NT2/D1 (cell line): Measurements from ENCODE around the gene TNRC6C.

ENCODE experiments used
- DNase-seq: peaks from one replicate; pipeline ENCODE4 v3.0.0-alpha.2; 2011; ENCODE audit warnings: low read depth, low spot score
- H3K27me3 ChIP-seq: 2 replicates; pipeline ENCODE4 v1.6.0; 2011; ENCODE audit warnings: mild to moderate bottlenecking; ENCODE audit not compliant: insufficient read length, insufficient read depth
- H3K36me3 ChIP-seq: 2 replicates; pipeline ENCODE4 v1.6.1; 2011; ENCODE audit warnings: mild to moderate bottlenecking, low read length, mixed read lengths; ENCODE audit not compliant: insufficient read depth, insufficient read length
- H3K4me1 ChIP-seq: 2 replicates; pipeline ENCODE4 v1.5.1; 2011; ENCODE audit not compliant: insufficient read depth, insufficient read length
- H3K4me3 ChIP-seq: 2 replicates; pipeline ENCODE4 v1.5.1; 2011; ENCODE audit warnings: low read depth; ENCODE audit not compliant: insufficient read length
- H3K9ac ChIP-seq: 2 replicates; pipeline ENCODE4 v1.6.0; 2011; ENCODE audit warnings: low read depth; ENCODE audit not compliant: insufficient read length
- H3K9me3 ChIP-seq: 2 replicates; pipeline ENCODE4 v1.5.1; 2011; ENCODE audit warnings: mild to moderate bottlenecking, low read length; ENCODE audit not compliant: insufficient read depth
- SUZ12 ChIP-seq: IDR thresholded peaks from 2 replicates; pipeline ENCODE4 v1.6.1; 2011; ENCODE audit not compliant: insufficient read length, insufficient read depth; ENCODE audit errors: extremely low read depth
- YY1 ChIP-seq: IDR thresholded peaks from 2 replicates; pipeline ENCODE4 v1.6.1; 2011; ENCODE audit not compliant: insufficient read length, insufficient read depth
- ZNF274 ChIP-seq: IDR thresholded peaks from 2 replicates; pipeline ENCODE4 v1.6.1; 2011; ENCODE audit warnings: mild to moderate bottlenecking, low read depth, low read length

TNRC6C gene

DNA sequence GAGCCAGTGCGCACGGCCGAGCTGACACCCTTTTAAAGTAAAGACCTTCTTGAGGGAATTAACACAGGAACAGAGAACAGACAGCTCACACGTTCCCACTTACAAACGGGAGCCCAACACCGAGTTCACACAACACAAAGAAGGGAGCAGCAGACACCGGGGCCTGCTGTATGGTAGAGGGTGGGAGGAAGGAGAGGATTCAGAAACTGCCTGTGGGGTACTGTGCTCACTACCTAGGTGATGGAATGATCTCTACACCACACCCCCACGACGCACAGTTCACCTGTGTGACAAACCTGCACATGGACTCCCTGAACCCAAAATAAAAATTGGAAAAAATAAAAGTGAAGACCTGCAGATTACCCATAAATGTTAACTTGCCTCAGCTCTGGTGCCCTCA lies 137.6 kb downstream of the TNRC6C start:
- Histone ChIP-seq H3K4me3 (no peak overlapping the region), H3K4me1 (no peaks in the 10 kb centered on the region), H3K9me3 (peaks cover 24% of the 10 kb centered on the region; the same call in 1 of the 2 replicates), H3K36me3 (peaks cover 74% of the 10 kb centered on the region), H3K9ac (no peak overlapping the region), H3K27me3 (no peaks in the 10 kb centered on the region)
- no peak for DNase-seq
- TF ChIP-seq SUZ12 (no peak), ZNF274 (no peak), YY1 (no peak)

DNA sequence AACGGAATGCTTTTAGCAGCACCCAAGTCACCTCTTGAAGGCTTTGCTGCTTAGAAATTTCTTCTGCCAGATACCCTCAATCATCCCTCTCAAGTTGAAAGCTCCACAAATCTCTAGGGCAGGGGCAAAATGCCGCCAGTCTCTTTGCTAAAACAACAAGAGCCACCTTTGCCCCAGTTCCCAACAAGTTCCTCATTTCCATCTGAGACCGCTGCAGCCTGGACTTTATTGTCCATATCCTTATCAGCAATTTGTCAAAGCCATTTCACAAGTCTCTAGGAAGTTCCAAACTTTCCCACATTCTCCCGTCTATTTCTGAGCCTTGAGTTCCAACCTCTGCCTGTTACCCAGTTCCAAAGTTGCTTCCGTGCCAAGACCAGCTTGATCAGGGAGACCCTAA lies 142.6 kb downstream of the TNRC6C start:
- H3K36me3 ChIP-seq: peaks cover 68% of the 10 kb centered on the region
- peaks cover 38% of the 10 kb centered on the region; the same call in 1 of the 2 replicates for H3K9me3 ChIP-seq
- DNase-seq: no peak
- no peak overlapping the region for H3K9ac ChIP-seq
- H3K4me3 ChIP-seq: no peak overlapping the region
- H3K4me1 ChIP-seq: no peaks in the 10 kb centered on the region
- no peaks in the 10 kb centered on the region for H3K27me3 ChIP-seq
- TF ChIP-seq SUZ12: no peak

DNA sequence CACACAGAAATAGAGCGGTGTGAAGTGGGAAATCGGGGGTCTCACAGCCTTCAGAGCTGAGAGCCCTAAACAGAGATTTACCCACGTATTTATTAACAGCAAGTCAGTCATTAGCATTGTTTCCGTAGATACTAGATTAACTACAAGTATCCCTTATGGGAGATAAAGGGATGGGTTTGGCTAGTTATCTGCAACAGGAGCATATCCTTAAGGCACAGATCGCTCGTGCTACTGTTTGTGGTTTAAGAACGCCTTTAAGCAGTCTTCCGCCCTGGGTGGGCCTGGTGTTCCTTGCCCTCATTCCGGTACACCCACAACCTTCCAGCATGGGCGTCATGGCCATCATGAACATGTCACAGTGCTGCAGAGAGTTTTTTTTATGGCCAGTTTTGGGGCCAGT lies 143.0 kb downstream of the TNRC6C start:
- H3K27me3 ChIP-seq: no peaks in the 10 kb centered on the region
- TF ChIP-seq ZNF274 (no peak), YY1 (no peak), SUZ12 (no peak)
- H3K4me3 ChIP-seq: no peak overlapping the region
- peaks cover 65% of the 10 kb centered on the region for H3K36me3 ChIP-seq
- no peaks in the 10 kb centered on the region for H3K4me1 ChIP-seq
- peaks cover 38% of the 10 kb centered on the region; the same call in 1 of the 2 replicates for H3K9me3 ChIP-seq
- no peak for DNase-seq
- H3K9ac ChIP-seq: no peak overlapping the region

GRCh38 chr17:78103311-78103710 lies 144.8 kb downstream of the TNRC6C start:
- H3K36me3 ChIP-seq: peaks cover 62% of the 10 kb centered on the region
- H3K4me1 ChIP-seq: no peaks in the 10 kb centered on the region
- H3K9ac ChIP-seq: no peak overlapping the region
- peaks cover 38% of the 10 kb centered on the region; the same call in 1 of the 2 replicates for H3K9me3 ChIP-seq
- no peak for DNase-seq
- no peaks in the 10 kb centered on the region for H3K27me3 ChIP-seq
- TF ChIP-seq SUZ12 (no peak), YY1 (no peak), ZNF274 (no peak)
- no peak overlapping the region for H3K4me3 ChIP-seq

DNA sequence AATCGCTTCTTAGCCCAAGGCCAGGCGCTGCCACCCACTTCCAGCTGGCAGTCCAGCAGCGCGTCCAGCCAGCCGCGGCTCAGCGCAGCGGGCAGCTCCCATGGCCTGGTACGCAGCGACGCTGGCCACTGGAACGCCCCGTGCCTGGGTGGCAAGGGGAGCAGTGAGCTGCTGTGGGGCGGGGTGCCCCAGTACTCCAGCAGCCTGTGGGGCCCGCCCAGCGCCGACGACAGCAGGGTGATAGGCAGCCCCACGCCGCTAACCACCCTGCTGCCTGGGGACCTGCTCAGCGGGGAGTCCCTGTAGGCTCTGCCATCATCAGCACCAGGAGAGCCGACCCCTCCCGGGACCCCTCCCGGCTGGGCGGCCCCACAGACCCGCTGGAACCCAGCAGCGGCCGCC lies 146.0 kb downstream of the TNRC6C start:
- DNase-seq: no peak
- no peaks in the 10 kb centered on the region for H3K27me3 ChIP-seq
- peaks cover 27% of the 10 kb centered on the region; the same call in 1 of the 2 replicates for H3K9me3 ChIP-seq
- H3K9ac ChIP-seq: no peak overlapping the region
- H3K36me3 ChIP-seq: peaks cover 63% of the 10 kb centered on the region
- peaks cover 4% of the 10 kb centered on the region for H3K4me1 ChIP-seq
- H3K4me3 ChIP-seq: no peak overlapping the region
- TF ChIP-seq YY1 (no peak), ZNF274 (no peak), SUZ12 (no peak)

GRCh38 chr17:78105101-78105500 lies 146.6 kb downstream of the TNRC6C start:
- no peaks in the 10 kb centered on the region for H3K27me3 ChIP-seq
- no peak for TF ChIP-seq ZNF274
- peaks cover 61% of the 10 kb centered on the region for H3K36me3 ChIP-seq
- peaks cover 22% of the 10 kb centered on the region; the same call in 1 of the 2 replicates for H3K9me3 ChIP-seq
- no peak overlapping the region for H3K4me3 ChIP-seq
- no peak for DNase-seq
- no peak overlapping the region for H3K9ac ChIP-seq
- peaks cover 4% of the 10 kb centered on the region for H3K4me1 ChIP-seq

GRCh38 chr17:78105551-78105950 lies 147.0 kb downstream of the TNRC6C start:
- peaks cover 18% of the 10 kb centered on the region; the same call in 1 of the 2 replicates for H3K9me3 ChIP-seq
- H3K4me3 ChIP-seq: no peak overlapping the region
- peaks cover 61% of the 10 kb centered on the region for H3K36me3 ChIP-seq
- DNase-seq: no peak
- no peaks in the 10 kb centered on the region for H3K27me3 ChIP-seq
- H3K9ac ChIP-seq: no peak overlapping the region
- peaks cover 4% of the 10 kb centered on the region for H3K4me1 ChIP-seq
- TF ChIP-seq YY1 (no peak), SUZ12 (no peak), ZNF274 (no peak)

GRCh38 chr17:78106211-78106610 lies 147.7 kb downstream of the TNRC6C start:
- DNase-seq: no peak
- no peak overlapping the region for H3K4me3 ChIP-seq
- H3K9ac ChIP-seq: peak overlapping the region; percentile 29
- TF ChIP-seq ZNF274 (no peak), SUZ12 (no peak), YY1 (no peak)
- no peaks in the 10 kb centered on the region for H3K27me3 ChIP-seq
- H3K36me3 ChIP-seq: peaks cover 66% of the 10 kb centered on the region
- peaks cover 4% of the 10 kb centered on the region for H3K4me1 ChIP-seq
- peaks cover 14% of the 10 kb centered on the region; the same call in 1 of the 2 replicates for H3K9me3 ChIP-seq
